GM19328 (cell line): ENCODE measurements around the gene MARK1.

ENCODE experiments used
- ATAC-seq: cut with Tn5 transposase; IDR thresholded peaks from one replicate; pipeline ENCODE4 v1.9.1; 2021; ENCODE audit warnings: mild to moderate bottlenecking, moderate library complexity; ENCODE audit not compliant: unreplicated experiment

The MARK1 gene

GRCh38 chr1:220528679-220529501 lies 954 bp downstream of the MARK1 start:
- no peak for ATAC-seq

- no peak for ATAC-seq
These were observed 1.6 kb downstream of the MARK1 start for GRCh38 chr1:220529521-220530020.

- ATAC-seq: no peak
These were observed 5.7 kb downstream of the MARK1 start for GRCh38 chr1:220533504-220534109.

GRCh38 chr1:220544901-220545303 lies 17.0 kb downstream of the MARK1 start:
- no peak for ATAC-seq

GRCh38 chr1:220550811-220551399 lies 23.0 kb downstream of the MARK1 start:
- no peak for ATAC-seq

GRCh38 chr1:220551718-220552117 lies 23.8 kb downstream of the MARK1 start:
- ATAC-seq: no peak

GRCh38 chr1:220552672-220553260 lies 24.8 kb downstream of the MARK1 start:
- no peak for ATAC-seq

- no peak for ATAC-seq
These were observed 28.7 kb downstream of the MARK1 start for GRCh38 chr1:220556641-220557040.

GRCh38 chr1:220563564-220563963 lies 35.6 kb downstream of the MARK1 start:
- no peak for ATAC-seq

GRCh38 chr1:220564216-220564615 lies 36.3 kb downstream of the MARK1 start:
- no peak for ATAC-seq

GRCh38 chr1:220565670-220566069 lies 37.7 kb downstream of the MARK1 start:
- ATAC-seq: no peak

GRCh38 chr1:220566869-220567268 lies 38.9 kb downstream of the MARK1 start:
- ATAC-seq: no peak

GRCh38 chr1:220572416-220572815 lies 44.5 kb downstream of the MARK1 start:
- ATAC-seq: no peak

GRCh38 chr1:220573836-220574235 lies 45.9 kb downstream of the MARK1 start:
- no peak for ATAC-seq

GRCh38 chr1:220575718-220576497 lies 48.0 kb downstream of the MARK1 start:
- ATAC-seq: no peak

- no peak for ATAC-seq
These were observed 50.0 kb downstream of the MARK1 start for GRCh38 chr1:220577926-220578325.

- ATAC-seq: no peak
These were observed 51.4 kb downstream of the MARK1 start for GRCh38 chr1:220579317-220579716.

GRCh38 chr1:220592714-220593113 lies 64.8 kb downstream of the MARK1 start:
- no peak for ATAC-seq

GRCh38 chr1:220594356-220594755 lies 66.4 kb downstream of the MARK1 start:
- no peak for ATAC-seq

- ATAC-seq: no peak
These were observed 67.2 kb downstream of the MARK1 start for GRCh38 chr1:220595179-220595578.

- ATAC-seq: no peak
These were observed 77.0 kb downstream of the MARK1 start for GRCh38 chr1:220604926-220605325.
